ENCODE data around the gene CCDC88C. TPM values are rescaled to one million over a fixed set of nuclear protein-coding genes. Genes with fewer than 3 reads are reported as not detected.
"Not testable (repeated sequence)": the region's sequence is repeated elsewhere in the genome, so short reads cannot be mapped to it uniquely, and the experiment has no call there.

CCDC88C gene
- total and polyA plus RNA-seq, 8 donors: 26.2 to 41.8 (median 31.6) TPM

- peaks cover 0 to 7% of the 10 kb centered on the region in 2 donors for H3K36me3 ChIP-seq
- H3K4me3 ChIP-seq: no peak overlapping the region
- intact Hi-C loops (cut with DNase I): no loop called here
- DNase-seq (no peak), ATAC-seq (peak; percentile 2)
- peaks cover 14 to 61% of the 10 kb centered on the region in 2 donors for H3K4me1 ChIP-seq
- no peaks in the 10 kb centered on the region for H3K27me3 ChIP-seq
- TF ChIP-seq CTCF (IDR thresholded peaks at IDR 0.05): no peak
- no peaks in the 10 kb centered on the region for H3K9me3 ChIP-seq
- peak overlapping the region in 1 of 2 donors; percentile 53 for H3K27ac ChIP-seq
Observed at GRCh38 chr14:91228112-91229004, 189.3 kb downstream of the CCDC88C start.

GRCh38 chr14:91227183-91227628, 190.4 kb downstream of the CCDC88C start:
- peaks cover 0 to 7% of the 10 kb centered on the region in 2 donors for H3K36me3 ChIP-seq
- H3K27ac ChIP-seq: peak overlapping the region in 1 of 2 donors; percentile 10
- no peak for TF ChIP-seq CTCF (IDR thresholded peaks at IDR 0.05)
- intact Hi-C loops (cut with DNase I): no loop called here
- no peak overlapping the region for H3K4me3 ChIP-seq
- peaks cover 12 to 59% of the 10 kb centered on the region in 2 donors for H3K4me1 ChIP-seq
- DNase-seq (no peak), ATAC-seq (no peak)
- H3K9me3 ChIP-seq: no peaks in the 10 kb centered on the region
- H3K27me3 ChIP-seq: no peaks in the 10 kb centered on the region

- ATAC-seq; DNase-seq; H3K9me3 ChIP-seq; H3K4me3 ChIP-seq; intact Hi-C loops (cut with DNase I); H3K27me3 ChIP-seq: not testable (repeated sequence)
- Histone ChIP-seq H3K36me3 (peaks cover 0 to 12% of the 10 kb centered on the region in 2 donors), H3K4me1 (peaks cover 6 to 51% of the 10 kb centered on the region in 2 donors), H3K27ac (peak overlapping the region in 1 of 2 donors; percentile 33)
Observed at GRCh38 chr14:91226360-91226759, 191.3 kb downstream of the CCDC88C start.

- TF ChIP-seq CTCF (IDR thresholded peaks at IDR 0.05): no peak
- peak; percentile 65 for ATAC-seq
- DNase-seq: no peak
- no peak overlapping the region for H3K4me3 ChIP-seq
- peaks cover 14 to 50% of the 10 kb centered on the region in 2 donors for H3K4me1 ChIP-seq
- intact Hi-C loops (cut with DNase I): no loop called here
- no peaks in the 10 kb centered on the region for H3K9me3 ChIP-seq
- no peaks in the 10 kb centered on the region for H3K27me3 ChIP-seq
- H3K36me3 ChIP-seq: peaks cover 0 to 14% of the 10 kb centered on the region in 2 donors
- peak overlapping the region; percentile 44 to 55 for H3K27ac ChIP-seq
Observed at GRCh38 chr14:91225025-91225424, 192.6 kb downstream of the CCDC88C start.

GRCh38 chr14:91223028-91223783, 194.4 kb downstream of the CCDC88C start:
- no peak overlapping the region for H3K4me3 ChIP-seq
- peak; percentile 2 for ATAC-seq
- no peaks in the 10 kb centered on the region for H3K9me3 ChIP-seq
- TF ChIP-seq CTCF (IDR thresholded peaks at IDR 0.05): no peak
- no peaks in the 10 kb centered on the region for H3K27me3 ChIP-seq
- H3K27ac ChIP-seq: peak overlapping the region; percentile 9 to 63
- intact Hi-C loops (cut with DNase I): no loop called here
- peaks cover 11 to 40% of the 10 kb centered on the region in 2 donors for H3K4me1 ChIP-seq
- no peak for DNase-seq
- peaks cover 0 to 14% of the 10 kb centered on the region in 2 donors for H3K36me3 ChIP-seq

Other genes with a start within 250 kb of the CCDC88C start
- gene GPR68, start 173.1 kb downstream of the CCDC88C start, total RNA-seq: 1 to 10 TPM; 3.9 to 4.2 TPM
- gene GPR68, start 173.1 kb downstream of the CCDC88C start, polyA plus RNA-seq (ENCODE audit: insufficient read length in 6 of 6): 1 to 10 TPM; 1.3 to 4.9 (median 2.9) TPM
- gene PPP4R3A, start 92.5 kb upstream of the CCDC88C start, total RNA-seq: 10 to 100 TPM; 68.8 to 76.2 TPM
- 100 to 1,000 TPM; 108 to 125 (median 114) TPM for gene PPP4R3A, start 92.5 kb upstream of the CCDC88C start, polyA plus RNA-seq (ENCODE audit: insufficient read length in 6 of 6)

Data from left lung (tissue), 10 donors.